Panc1 (cell line): ENCODE measurements around the gene SLC27A4. TPM values are rescaled to one million over a fixed set of nuclear protein-coding genes. Genes with fewer than 3 reads are reported as not detected.
A peak's percentile ranks its signal among the peaks of the same experiment; 100 is the strongest.

Experiments
- ATAC-seq: fragments of 200-7000 bp; cut with Tn5 transposase; 2 replicates; pipeline ENCODE4 v1.9.1; 2020; ENCODE audit warnings: mild to moderate bottlenecking, moderate library complexity
- BruUV-seq: library from RNA; stranded (reverse); fragments of 400-500 nt; replicated peaks from 2 replicates; lab custom pipeline; 2021; lab: Mats Ljungman, UMichigan
- CTCF ChIA-PET: fragments of 300-600 bp; sonication (Branson Sonifier 250); formaldehyde crosslinking; loops from one replicate; lab custom pipeline; 2022; ENCODE audit warnings: antibody characterized with exemption; lab: Charles Lee
- POLR2A ChIA-PET: fragments of 300-600 bp; sonication (Branson Sonifier 250); formaldehyde crosslinking; loops from one replicate; lab custom pipeline; 2022; ENCODE audit warnings: antibody characterized with exemption; lab: Charles Lee
- DNase-seq: peaks from one replicate; pipeline ENCODE4 v3.0.0-alpha.2; 2010; ENCODE audit warnings: low read depth, low spot score
- H3K27ac ChIP-seq: 2 replicates; pipeline ENCODE4 v1.5.1; 2011; ENCODE audit warnings: mild to moderate bottlenecking, low read length, inconsistent platforms
- H3K27me3 ChIP-seq: fragments of 200-500 bp; sonication (Bioruptor generic); 2 replicates; pipeline ENCODE4 v1.6.0; 2014; ENCODE audit warnings: low read length, inconsistent platforms; ENCODE audit not compliant: control insufficient read depth, insufficient read depth
- H3K36me3 ChIP-seq: fragments of 200-500 bp; sonication (Bioruptor generic); 2 replicates; pipeline ENCODE4 v1.5.1; 2014; ENCODE audit warnings: inconsistent platforms, mild to moderate bottlenecking, low read length, moderate library complexity; ENCODE audit not compliant: control insufficient read depth, insufficient read depth
- H3K4me1 ChIP-seq: 2 replicates; pipeline ENCODE4 v1.5.1; 2011; ENCODE audit warnings: inconsistent platforms, mild to moderate bottlenecking, low read length, moderate library complexity; ENCODE audit not compliant: control insufficient read depth, insufficient read depth
- H3K4me3 ChIP-seq, 2 experiments: 2 replicates each; pipeline ENCODE4 v1.5.1; 2011 to 2012; ENCODE audit warnings: low read depth in 2 of 2, low read length in 2 of 2, mild to moderate bottlenecking in 2 of 2, inconsistent platforms in 1 of 2, moderate library complexity in 1 of 2
- H3K9me3 ChIP-seq: fragments of 200-500 bp; sonication (Bioruptor generic); 2 replicates; pipeline ENCODE4 v1.5.1; 2014; ENCODE audit warnings: low read depth, mild to moderate bottlenecking, inconsistent platforms, low read length, moderate library complexity; ENCODE audit not compliant: control insufficient read depth, insufficient read depth
- POLR2AphosphoS5 ChIP-seq: IDR thresholded peaks from 2 replicates; pipeline ENCODE4 v1.6.1; 2012; ENCODE audit warnings: mild to moderate bottlenecking, low read depth, low read length, moderate library complexity
- REST ChIP-seq, 2 experiments: IDR thresholded peaks; 2 replicates each; pipeline ENCODE4 v1.6.1; 2011 to 2012; ENCODE audit warnings: low read depth in 2 of 2, control low read depth in 1 of 2, low read length in 1 of 2, mild to moderate bottlenecking in 1 of 2, moderate library complexity in 1 of 2; ENCODE audit not compliant: insufficient read depth in 1 of 2
- SIN3A ChIP-seq: IDR thresholded peaks from 2 replicates; pipeline ENCODE4 v1.6.1; 2012; ENCODE audit warnings: low read depth, mild to moderate bottlenecking, low read length, moderate library complexity, borderline replicate concordance; ENCODE audit not compliant: insufficient read depth
- TCF7L2 ChIP-seq: IDR thresholded peaks from 2 replicates; pipeline ENCODE4 v1.6.1; 2011; ENCODE audit warnings: mild to moderate bottlenecking, low read depth, low read length, inconsistent platforms
- in situ Hi-C: cut with HindIII; loops from 2 replicates; pipeline ENCODE4 v1.10.0; 2016; ENCODE audit warnings: low sequenced_read_pairs, low pct_unique_long_range_greater_than_20kb
- intact Hi-C: fragments of 100-400 bp; cut with micrococcal nuclease; formaldehyde crosslinking; loops from one replicate; pipeline ENCODE4 v1.10.0; 2022; ENCODE audit not compliant: unreplicated experiment
- total RNA-seq: library from RNA; stranded (reverse); gene quantifications from one replicate; pipeline ENCODE4 v1.2.1, GENCODE V29; 2021; ENCODE audit not compliant: unreplicated experiment
- TF ChIP-seq, protein P1 (sequence below): fragments of 450-650 bp; IDR thresholded peaks from 2 replicates; pipeline ENCODE4 v1.5.1; 2017; ENCODE audit warnings: mild to moderate bottlenecking

The SLC27A4 gene
- total RNA-seq, 1 experiment from 2014 or later = 20.3 TPM

- BruUV-seq = TSS peak; percentile 93
- ATAC-seq (no peak), DNase-seq (no peak)
- Histone ChIP-seq H3K4me1 (peaks cover 4% of the 10 kb centered on the region), H3K4me3 (peak overlapping the region; percentile 96 to 97), H3K9me3 (no peaks in the 10 kb centered on the region), H3K36me3 (peaks cover 5% of the 10 kb centered on the region; the same call in 1 of the 2 replicates), H3K27ac (peak overlapping the region; percentile 93), H3K27me3 (no peaks in the 10 kb centered on the region)
- intact Hi-C loops = no loop called here
- in situ Hi-C loops = no loop called here
- ChIA-PET POLR2A (interaction anchor here (0.6 kb wide), 1 partner anchor 54 kb away, joined by 9 read pairs; no protein-coding TSS in a partner anchor), CTCF (interaction anchor here (0.9 to 1.4 kb wide), 2 partner anchors 9 to 40 kb away, joined by 5 to 10 read pairs; no protein-coding TSS in a partner anchor)
- TF ChIP-seq, protein P1, sequence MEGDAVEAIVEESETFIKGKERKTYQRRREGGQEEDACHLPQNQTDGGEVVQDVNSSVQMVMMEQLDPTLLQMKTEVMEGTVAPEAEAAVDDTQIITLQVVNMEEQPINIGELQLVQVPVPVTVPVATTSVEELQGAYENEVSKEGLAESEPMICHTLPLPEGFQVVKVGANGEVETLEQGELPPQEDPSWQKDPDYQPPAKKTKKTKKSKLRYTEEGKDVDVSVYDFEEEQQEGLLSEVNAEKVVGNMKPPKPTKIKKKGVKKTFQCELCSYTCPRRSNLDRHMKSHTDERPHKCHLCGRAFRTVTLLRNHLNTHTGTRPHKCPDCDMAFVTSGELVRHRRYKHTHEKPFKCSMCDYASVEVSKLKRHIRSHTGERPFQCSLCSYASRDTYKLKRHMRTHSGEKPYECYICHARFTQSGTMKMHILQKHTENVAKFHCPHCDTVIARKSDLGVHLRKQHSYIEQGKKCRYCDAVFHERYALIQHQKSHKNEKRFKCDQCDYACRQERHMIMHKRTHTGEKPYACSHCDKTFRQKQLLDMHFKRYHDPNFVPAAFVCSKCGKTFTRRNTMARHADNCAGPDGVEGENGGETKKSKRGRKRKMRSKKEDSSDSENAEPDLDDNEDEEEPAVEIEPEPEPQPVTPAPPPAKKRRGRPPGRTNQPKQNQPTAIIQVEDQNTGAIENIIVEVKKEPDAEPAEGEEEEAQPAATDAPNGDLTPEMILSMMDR = no peak
- no peak for TF ChIP-seq SIN3A
- TF ChIP-seq REST (IDR thresholded peaks at IDR 0.05; ENCODE audit: insufficient read depth in 1 of 2, low read depth in 2 of 2, low read length in 1 of 2) = no peak
- no peak for TF ChIP-seq TCF7L2
These were observed 31.3 kb downstream of the SLC27A4 start for GRCh38 chr9:128371630-128372117.

GRCh38 chr9:128372188-128372641 lies 31.9 kb downstream of the SLC27A4 start:
- H3K27ac ChIP-seq = peak overlapping the region; percentile 93; the same call in 1 of the 2 replicates
- peaks cover 4% of the 10 kb centered on the region for H3K4me1 ChIP-seq
- TF ChIP-seq REST (IDR thresholded peaks at IDR 0.05; ENCODE audit: insufficient read depth in 1 of 2, low read depth in 2 of 2, low read length in 1 of 2) (no peak), SIN3A (no peak), POLR2AphosphoS5 (no peak), TCF7L2 (no peak)
- TF ChIP-seq, protein P1 = no peak
- BruUV-seq = no TSS peak
- CTCF ChIA-PET = interaction anchor here (1.4 kb wide), 1 partner anchor 10 kb away, joined by 10 read pairs; no protein-coding TSS in a partner anchor
- in situ Hi-C loops (no loop called here), intact Hi-C loops (no loop called here)
- POLR2A ChIA-PET = no interaction called here
- H3K36me3 ChIP-seq = peaks cover 5% of the 10 kb centered on the region; the same call in 1 of the 2 replicates
- DNase-seq (no peak), ATAC-seq (no peak)
- no peaks in the 10 kb centered on the region for H3K9me3 ChIP-seq
- peak overlapping the region; percentile 96 to 97 for H3K4me3 ChIP-seq
- no peaks in the 10 kb centered on the region for H3K27me3 ChIP-seq
